PC-9 (cell line): ENCODE data around the gene ASAH2.

Source experiments
- CTCF ChIP-seq: fragments of 200-600 bp; sonication (generic); conservative IDR thresholded peaks from 2 replicates; pipeline ENCODE4 v1.6.1; 2017; ENCODE audit warnings: mixed run types, antibody characterized with exemption, mild to moderate bottlenecking, moderate library complexity
- EZH2 ChIP-seq: fragments of 200-600 bp; sonication (generic); IDR thresholded peaks from 2 replicates; pipeline ENCODE4 v1.8.0; 2017; ENCODE audit warnings: antibody characterized with exemption, low read depth

- TF ChIP-seq CTCF: no peak
- TF ChIP-seq EZH2: no peak
Observed at GRCh38 chr10:50295367-50295766, 44.1 kb upstream of the ASAH2 start.
